Type B pancreatic cell (in vitro differentiated cells): ENCODE results near the gene GFRA1. TPM values are rescaled to one million over a fixed set of nuclear protein-coding genes. Genes with fewer than 3 reads are reported as not detected.
"Not testable (repeated sequence)": the region's sequence is repeated elsewhere in the genome, so short reads cannot be mapped to it uniquely, and the experiment has no call there.

Experiments
- DNase-seq: peaks from one replicate; pipeline ENCODE4 v3.0.0; 2021; ENCODE audit warnings: mixed read lengths; ENCODE audit not compliant: unreplicated experiment; ENCODE audit errors: extremely low spot score
- H3K27ac Mint-ChIP-seq: 2 replicates; pipeline ENCODE4 v1.8.0; 2021; ENCODE audit warnings: mild to moderate bottlenecking, mixed read lengths
- H3K27me3 Mint-ChIP-seq: 2 replicates; pipeline ENCODE4 v1.8.0; 2021; ENCODE audit warnings: mixed read lengths
- H3K36me3 Mint-ChIP-seq: 2 replicates; pipeline ENCODE4 v1.8.0; 2021; ENCODE audit warnings: mixed read lengths
- H3K4me1 Mint-ChIP-seq: one replicate; pipeline ENCODE4 v1.8.0; 2021; ENCODE audit warnings: mixed read lengths; ENCODE audit not compliant: unreplicated experiment
- H3K4me3 Mint-ChIP-seq: 2 replicates; pipeline ENCODE4 v1.8.0; 2021; ENCODE audit warnings: mild to moderate bottlenecking, mixed read lengths
- H3K9me3 Mint-ChIP-seq: 2 replicates; pipeline ENCODE4 v1.8.0; 2021; ENCODE audit warnings: mixed read lengths
- total RNA-seq: library from RNA; stranded (reverse); gene quantifications from 2 replicates; pipeline ENCODE4 v1.2.1, GENCODE V29; 2021; ENCODE audit warnings: low replicate concordance
- TF ChIP-seq, protein P1 (sequence below): fragments of 200-600 bp; sonication (generic); conservative IDR thresholded peaks from 2 replicates; pipeline ENCODE4 v1.5.0; 2021; ENCODE audit warnings: antibody characterized with exemption, mild to moderate bottlenecking

The GFRA1 gene
- total RNA-seq, 1 donor from 2014 or later, result 45.6 TPM

DNA sequence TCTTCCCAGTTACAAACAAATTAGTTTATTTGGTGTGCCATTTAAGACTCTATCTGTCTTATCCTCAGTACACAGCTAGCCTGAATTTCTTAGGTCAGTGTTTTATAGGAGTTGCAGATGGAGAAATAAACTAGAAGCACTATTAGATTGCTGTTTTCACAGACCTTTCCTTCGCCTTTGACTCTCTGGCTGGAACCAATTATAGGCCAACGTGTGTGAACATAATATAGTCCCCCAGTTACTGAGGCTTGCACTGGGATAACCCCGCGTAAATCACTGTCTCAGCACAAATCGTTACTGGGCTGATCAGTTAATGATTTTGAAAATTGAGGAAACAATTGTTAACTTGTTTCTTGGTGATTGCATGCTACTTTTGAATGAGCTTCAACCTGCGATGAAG is 233.4 kb downstream of the GFRA1 start:
- DNase-seq, result no peak
- Mint-ChIP-seq H3K4me3 (no peak overlapping the region), H3K36me3 (no peaks in the 10 kb centered on the region), H3K9me3 (no peaks in the 10 kb centered on the region), H3K27me3 (peaks cover under 1% of the 10 kb centered on the region), H3K27ac (no peak overlapping the region), H3K4me1 (peaks cover 22% of the 10 kb centered on the region)
- TF ChIP-seq, protein P1, sequence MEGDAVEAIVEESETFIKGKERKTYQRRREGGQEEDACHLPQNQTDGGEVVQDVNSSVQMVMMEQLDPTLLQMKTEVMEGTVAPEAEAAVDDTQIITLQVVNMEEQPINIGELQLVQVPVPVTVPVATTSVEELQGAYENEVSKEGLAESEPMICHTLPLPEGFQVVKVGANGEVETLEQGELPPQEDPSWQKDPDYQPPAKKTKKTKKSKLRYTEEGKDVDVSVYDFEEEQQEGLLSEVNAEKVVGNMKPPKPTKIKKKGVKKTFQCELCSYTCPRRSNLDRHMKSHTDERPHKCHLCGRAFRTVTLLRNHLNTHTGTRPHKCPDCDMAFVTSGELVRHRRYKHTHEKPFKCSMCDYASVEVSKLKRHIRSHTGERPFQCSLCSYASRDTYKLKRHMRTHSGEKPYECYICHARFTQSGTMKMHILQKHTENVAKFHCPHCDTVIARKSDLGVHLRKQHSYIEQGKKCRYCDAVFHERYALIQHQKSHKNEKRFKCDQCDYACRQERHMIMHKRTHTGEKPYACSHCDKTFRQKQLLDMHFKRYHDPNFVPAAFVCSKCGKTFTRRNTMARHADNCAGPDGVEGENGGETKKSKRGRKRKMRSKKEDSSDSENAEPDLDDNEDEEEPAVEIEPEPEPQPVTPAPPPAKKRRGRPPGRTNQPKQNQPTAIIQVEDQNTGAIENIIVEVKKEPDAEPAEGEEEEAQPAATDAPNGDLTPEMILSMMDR, result no peak

DNA sequence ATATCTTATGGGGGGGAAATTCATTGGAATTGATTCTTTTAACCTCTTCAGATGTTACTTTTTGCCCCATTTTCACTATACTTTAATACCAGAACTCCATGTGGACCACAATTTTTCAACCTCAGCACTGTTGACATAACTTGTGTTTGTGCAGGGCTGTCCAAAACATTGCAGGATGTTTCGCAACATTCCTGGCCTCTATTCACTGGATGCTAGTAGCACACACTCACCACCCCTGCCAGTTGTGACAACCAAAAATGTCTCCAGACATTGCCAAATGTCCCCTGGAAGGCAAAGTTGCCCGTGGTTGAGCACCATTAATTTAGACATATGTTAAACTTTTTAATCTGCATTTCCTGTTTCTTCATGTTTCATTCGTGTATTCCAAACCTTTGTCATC is 234.7 kb downstream of the GFRA1 start:
- peaks cover 14% of the 10 kb centered on the region for H3K4me1 Mint-ChIP-seq
- no peaks in the 10 kb centered on the region for H3K36me3 Mint-ChIP-seq
- no peak overlapping the region for H3K27ac Mint-ChIP-seq
- TF ChIP-seq, protein P1, result no peak
- no peak overlapping the region for H3K4me3 Mint-ChIP-seq
- no peaks in the 10 kb centered on the region for H3K27me3 Mint-ChIP-seq
- H3K9me3 Mint-ChIP-seq, result peaks cover 6% of the 10 kb centered on the region
- no peak for DNase-seq

DNA sequence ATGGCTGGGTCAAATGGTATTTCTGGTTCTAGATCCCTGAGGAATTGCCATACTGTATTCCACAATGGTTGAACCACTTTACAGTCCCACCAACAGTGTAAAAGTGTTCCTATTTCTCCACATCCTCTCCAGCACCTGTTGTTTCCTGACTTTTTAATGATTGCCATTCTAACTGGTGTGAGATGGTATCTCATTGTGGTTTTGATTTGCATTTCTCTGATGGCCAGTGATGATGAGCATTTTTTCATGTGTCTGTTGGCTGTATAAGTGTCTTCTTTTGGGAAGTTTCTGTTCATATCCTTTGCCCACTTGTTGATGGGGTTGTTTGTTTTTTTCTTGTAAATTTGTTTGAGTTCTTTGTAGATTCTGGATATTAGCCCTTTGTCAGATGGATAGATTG is 237.6 kb downstream of the GFRA1 start:
- not testable (repeated sequence) for H3K4me3 Mint-ChIP-seq, H3K27me3 Mint-ChIP-seq, H3K27ac Mint-ChIP-seq, H3K36me3 Mint-ChIP-seq, DNase-seq
- H3K4me1 Mint-ChIP-seq, result peaks cover 14% of the 10 kb centered on the region
- peaks cover 11% of the 10 kb centered on the region for H3K9me3 Mint-ChIP-seq

DNA sequence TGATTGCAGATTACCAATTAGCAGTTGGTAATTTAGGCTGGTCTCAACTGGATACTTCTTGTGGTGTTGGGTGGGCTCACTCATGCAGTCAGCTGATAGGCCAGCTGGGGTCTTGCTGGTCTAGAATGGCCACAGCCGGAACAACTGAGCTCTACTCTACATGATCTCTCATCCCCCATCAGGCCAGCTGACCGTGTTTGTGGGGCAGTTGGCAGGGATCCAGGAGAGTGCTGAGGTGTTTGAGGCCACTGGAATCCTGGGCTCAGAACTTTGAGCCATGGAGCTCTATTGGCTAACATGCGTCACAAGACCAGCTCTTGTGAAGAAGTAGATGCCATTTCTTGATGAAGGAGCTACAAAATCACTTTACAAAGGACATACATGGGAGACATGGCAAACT is 242.4 kb downstream of the GFRA1 start:
- TF ChIP-seq, protein P1, result no peak
- peaks cover 4% of the 10 kb centered on the region for H3K36me3 Mint-ChIP-seq
- H3K9me3 Mint-ChIP-seq, result peaks cover 11% of the 10 kb centered on the region
- no peaks in the 10 kb centered on the region for H3K4me1 Mint-ChIP-seq
- peaks cover 4% of the 10 kb centered on the region for H3K27me3 Mint-ChIP-seq
- DNase-seq, result no peak
- no peak overlapping the region for H3K27ac Mint-ChIP-seq
- no peak overlapping the region for H3K4me3 Mint-ChIP-seq

DNA sequence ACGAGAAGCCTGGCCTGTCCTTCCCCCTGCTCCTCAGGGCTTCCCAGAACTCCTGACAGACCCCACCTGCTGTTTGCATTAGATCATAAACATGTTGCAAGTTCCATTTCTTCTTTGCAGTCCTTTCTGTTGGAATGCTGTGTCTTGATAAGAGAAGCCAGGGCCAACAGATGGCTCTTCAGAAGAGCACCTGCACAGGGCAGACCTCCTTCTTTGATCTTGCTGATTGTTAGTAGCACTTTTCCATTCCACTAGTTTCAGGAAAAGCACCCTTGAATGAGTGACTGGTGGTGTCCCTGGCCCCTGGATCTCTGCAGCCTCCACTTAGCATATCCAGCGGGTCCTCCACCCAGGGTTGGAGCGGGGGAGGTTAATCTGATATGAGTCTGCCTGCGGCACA is 243.2 kb downstream of the GFRA1 start:
- H3K36me3 Mint-ChIP-seq, result peaks cover 4% of the 10 kb centered on the region
- no peak overlapping the region for H3K4me3 Mint-ChIP-seq
- peaks cover 11% of the 10 kb centered on the region for H3K9me3 Mint-ChIP-seq
- H3K27ac Mint-ChIP-seq, result no peak overlapping the region
- no peak for DNase-seq
- TF ChIP-seq, protein P1, result no peak
- peaks cover 4% of the 10 kb centered on the region for H3K4me1 Mint-ChIP-seq
- peaks cover 4% of the 10 kb centered on the region for H3K27me3 Mint-ChIP-seq

DNA sequence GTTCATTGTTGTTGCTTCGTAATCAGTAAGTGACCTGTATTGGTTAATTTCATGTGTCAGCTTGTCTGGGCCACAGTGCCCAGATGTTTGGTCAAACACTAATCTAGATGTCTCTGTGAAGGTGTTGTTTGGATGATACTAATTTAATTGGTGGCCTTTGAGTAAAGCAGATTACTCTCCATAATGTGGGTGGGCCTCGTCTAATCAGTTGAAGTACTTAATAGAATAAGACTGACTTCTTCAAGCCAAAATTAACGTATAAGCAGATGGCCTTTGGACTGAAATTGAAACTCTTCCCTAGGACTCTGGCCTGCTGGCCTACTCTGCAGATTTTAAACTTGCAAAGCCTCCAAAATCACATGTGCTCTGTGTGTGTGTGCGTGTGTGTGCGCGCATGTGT is 245.7 kb downstream of the GFRA1 start:
- DNase-seq, result no peak
- Mint-ChIP-seq H3K27ac (no peak overlapping the region), H3K27me3 (peaks cover 4% of the 10 kb centered on the region), H3K36me3 (peaks cover 4% of the 10 kb centered on the region), H3K4me3 (no peak overlapping the region), H3K4me1 (peaks cover 18% of the 10 kb centered on the region), H3K9me3 (no peaks in the 10 kb centered on the region)
- TF ChIP-seq, protein P1, result no peak
